Ishikawa (cell line): ENCODE measurements around the gene CACNA2D2.

ENCODE experiments used
- CEBPB ChIP-seq: IDR thresholded peaks from 2 replicates; pipeline ENCODE4 v1.6.1; 2012
- CREB1 ChIP-seq: IDR thresholded peaks from 2 replicates; pipeline ENCODE4 v1.6.1; 2012; ENCODE audit warnings: low read depth
- EGR1 ChIP-seq: IDR thresholded peaks from 2 replicates; pipeline ENCODE4 v1.6.1; 2012
- EP300 ChIP-seq: IDR thresholded peaks from 2 replicates; pipeline ENCODE4 v1.6.1; 2012; ENCODE audit warnings: borderline replicate concordance
- FOXM1 ChIP-seq: IDR thresholded peaks from 2 replicates; pipeline ENCODE4 v1.6.1; 2012; ENCODE audit warnings: low read depth, borderline replicate concordance
- NFIC ChIP-seq: IDR thresholded peaks from 2 replicates; pipeline ENCODE4 v1.6.1; 2012
- RAD21 ChIP-seq: IDR thresholded peaks from 2 replicates; pipeline ENCODE4 v1.6.1; 2012; ENCODE audit warnings: low read depth
- TAF1 ChIP-seq: IDR thresholded peaks from 2 replicates; pipeline ENCODE4 v1.6.1; 2012; ENCODE audit warnings: low read depth, mild to moderate bottlenecking
- TCF12 ChIP-seq: IDR thresholded peaks from 2 replicates; pipeline ENCODE4 v1.6.1; 2012; ENCODE audit warnings: low read depth
- TEAD4 ChIP-seq: IDR thresholded peaks from 2 replicates; pipeline ENCODE4 v1.6.1; 2012
- YY1 ChIP-seq: IDR thresholded peaks from 2 replicates; pipeline ENCODE4 v1.6.1; 2012; ENCODE audit warnings: low read depth
- ZBTB7A ChIP-seq: IDR thresholded peaks from 2 replicates; pipeline ENCODE4 v1.6.1; 2012; ENCODE audit warnings: low read depth
- TF ChIP-seq, protein P1 (sequence below): IDR thresholded peaks from 2 replicates; pipeline ENCODE4 v1.6.1; 2012
- TF ChIP-seq, protein P2 (sequence below): IDR thresholded peaks from 2 replicates; pipeline ENCODE4 v1.6.1; 2012; ENCODE audit warnings: low read depth, mild to moderate bottlenecking
- TF ChIP-seq, protein P3 (sequence below): IDR thresholded peaks from 2 replicates; pipeline ENCODE4 v1.6.1; 2012

CACNA2D2 gene

DNA sequence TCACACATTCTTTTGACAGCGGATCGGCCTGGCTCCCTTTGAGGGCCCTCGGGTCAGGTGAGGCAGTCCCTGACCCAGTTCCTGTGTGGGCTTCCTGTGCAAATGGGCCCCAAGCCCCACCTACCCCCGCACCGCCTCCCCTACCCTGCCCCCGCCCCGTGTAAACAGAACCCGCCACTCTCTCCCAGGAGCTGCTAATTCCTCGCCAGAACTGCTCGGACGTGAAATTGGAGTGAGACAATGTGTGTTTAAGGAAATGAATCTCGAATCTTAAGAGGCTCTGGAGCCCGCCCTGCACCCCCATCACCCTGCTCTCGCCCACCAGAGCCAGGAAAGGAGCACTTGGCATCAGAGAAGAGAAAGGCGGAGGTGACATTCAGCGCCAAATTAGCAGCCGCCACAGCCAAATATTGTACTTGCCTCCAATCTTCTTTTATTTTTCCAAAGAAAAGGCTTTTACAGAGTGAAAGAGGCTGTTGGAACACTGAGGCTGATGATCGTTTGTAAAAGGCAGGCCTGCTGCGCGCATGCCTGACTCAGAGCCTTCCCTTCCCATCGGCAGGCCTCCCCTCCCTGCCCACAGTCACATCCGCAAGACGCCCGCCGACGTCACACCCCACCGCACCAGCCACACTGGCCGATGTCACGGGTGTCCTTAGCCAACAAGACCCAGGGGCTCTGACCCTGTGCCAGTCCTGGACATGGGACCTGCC lies 53.1 kb downstream of the CACNA2D2 start:
- TF ChIP-seq FOXM1 (no peak), NFIC (no peak), EP300 (no peak), TAF1 (no peak), CREB1 (no peak), TEAD4 (no peak), YY1 (no peak), EGR1 (no peak), CEBPB (no peak), RAD21 (no peak), ZBTB7A (no peak), TCF12 (no peak)
- TF ChIP-seq, protein P1, sequence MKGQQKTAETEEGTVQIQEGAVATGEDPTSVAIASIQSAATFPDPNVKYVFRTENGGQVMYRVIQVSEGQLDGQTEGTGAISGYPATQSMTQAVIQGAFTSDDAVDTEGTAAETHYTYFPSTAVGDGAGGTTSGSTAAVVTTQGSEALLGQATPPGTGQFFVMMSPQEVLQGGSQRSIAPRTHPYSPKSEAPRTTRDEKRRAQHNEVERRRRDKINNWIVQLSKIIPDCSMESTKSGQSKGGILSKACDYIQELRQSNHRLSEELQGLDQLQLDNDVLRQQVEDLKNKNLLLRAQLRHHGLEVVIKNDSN: no peak
- TF ChIP-seq, protein P2, sequence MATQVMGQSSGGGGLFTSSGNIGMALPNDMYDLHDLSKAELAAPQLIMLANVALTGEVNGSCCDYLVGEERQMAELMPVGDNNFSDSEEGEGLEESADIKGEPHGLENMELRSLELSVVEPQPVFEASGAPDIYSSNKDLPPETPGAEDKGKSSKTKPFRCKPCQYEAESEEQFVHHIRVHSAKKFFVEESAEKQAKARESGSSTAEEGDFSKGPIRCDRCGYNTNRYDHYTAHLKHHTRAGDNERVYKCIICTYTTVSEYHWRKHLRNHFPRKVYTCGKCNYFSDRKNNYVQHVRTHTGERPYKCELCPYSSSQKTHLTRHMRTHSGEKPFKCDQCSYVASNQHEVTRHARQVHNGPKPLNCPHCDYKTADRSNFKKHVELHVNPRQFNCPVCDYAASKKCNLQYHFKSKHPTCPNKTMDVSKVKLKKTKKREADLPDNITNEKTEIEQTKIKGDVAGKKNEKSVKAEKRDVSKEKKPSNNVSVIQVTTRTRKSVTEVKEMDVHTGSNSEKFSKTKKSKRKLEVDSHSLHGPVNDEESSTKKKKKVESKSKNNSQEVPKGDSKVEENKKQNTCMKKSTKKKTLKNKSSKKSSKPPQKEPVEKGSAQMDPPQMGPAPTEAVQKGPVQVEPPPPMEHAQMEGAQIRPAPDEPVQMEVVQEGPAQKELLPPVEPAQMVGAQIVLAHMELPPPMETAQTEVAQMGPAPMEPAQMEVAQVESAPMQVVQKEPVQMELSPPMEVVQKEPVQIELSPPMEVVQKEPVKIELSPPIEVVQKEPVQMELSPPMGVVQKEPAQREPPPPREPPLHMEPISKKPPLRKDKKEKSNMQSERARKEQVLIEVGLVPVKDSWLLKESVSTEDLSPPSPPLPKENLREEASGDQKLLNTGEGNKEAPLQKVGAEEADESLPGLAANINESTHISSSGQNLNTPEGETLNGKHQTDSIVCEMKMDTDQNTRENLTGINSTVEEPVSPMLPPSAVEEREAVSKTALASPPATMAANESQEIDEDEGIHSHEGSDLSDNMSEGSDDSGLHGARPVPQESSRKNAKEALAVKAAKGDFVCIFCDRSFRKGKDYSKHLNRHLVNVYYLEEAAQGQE: no peak

DNA sequence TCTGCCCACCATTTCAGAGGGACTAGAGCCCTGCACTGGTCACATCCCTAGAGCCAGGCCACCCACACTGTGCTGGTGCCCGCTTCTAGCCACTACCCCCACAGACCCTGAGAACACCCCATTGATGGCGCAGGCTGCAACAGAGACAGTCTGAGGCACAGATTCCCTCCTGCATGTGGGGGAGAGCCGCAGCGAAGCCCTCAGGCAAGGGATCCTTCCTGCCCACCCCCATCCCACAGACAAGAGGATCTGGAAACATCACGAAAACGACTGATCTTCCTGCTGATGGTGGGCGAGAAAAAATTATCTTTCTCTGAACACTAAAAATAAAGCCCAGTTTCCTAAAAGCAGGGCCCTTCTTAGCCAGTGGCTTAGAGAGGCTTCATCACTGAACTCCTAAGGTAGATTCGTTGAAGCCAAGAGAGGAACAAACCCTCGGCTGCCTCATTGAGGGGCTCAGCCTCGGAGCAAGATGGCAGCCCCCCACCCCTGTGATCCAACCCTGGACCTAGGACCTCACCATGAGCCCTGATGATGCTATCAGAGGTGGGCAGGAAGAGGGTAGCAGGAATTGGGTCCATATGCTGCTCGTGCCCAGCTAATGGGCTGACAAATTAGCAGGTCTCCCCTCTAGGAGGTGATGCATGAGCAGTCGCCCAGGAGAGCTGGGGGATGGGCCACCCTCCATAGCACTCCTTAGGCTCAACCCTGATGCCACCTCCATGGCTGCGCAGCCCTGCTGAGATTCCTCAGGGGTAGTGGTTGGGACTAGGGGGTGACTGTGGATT lies 54.5 kb downstream of the CACNA2D2 start:
- TF ChIP-seq CEBPB (no peak), RAD21 (no peak), FOXM1 (no peak), CREB1 (no peak), EGR1 (no peak), NFIC (no peak), TCF12 (no peak), TAF1 (no peak), YY1 (no peak)
- TF ChIP-seq, protein P2: no peak
- TF ChIP-seq, protein P1: no peak

DNA sequence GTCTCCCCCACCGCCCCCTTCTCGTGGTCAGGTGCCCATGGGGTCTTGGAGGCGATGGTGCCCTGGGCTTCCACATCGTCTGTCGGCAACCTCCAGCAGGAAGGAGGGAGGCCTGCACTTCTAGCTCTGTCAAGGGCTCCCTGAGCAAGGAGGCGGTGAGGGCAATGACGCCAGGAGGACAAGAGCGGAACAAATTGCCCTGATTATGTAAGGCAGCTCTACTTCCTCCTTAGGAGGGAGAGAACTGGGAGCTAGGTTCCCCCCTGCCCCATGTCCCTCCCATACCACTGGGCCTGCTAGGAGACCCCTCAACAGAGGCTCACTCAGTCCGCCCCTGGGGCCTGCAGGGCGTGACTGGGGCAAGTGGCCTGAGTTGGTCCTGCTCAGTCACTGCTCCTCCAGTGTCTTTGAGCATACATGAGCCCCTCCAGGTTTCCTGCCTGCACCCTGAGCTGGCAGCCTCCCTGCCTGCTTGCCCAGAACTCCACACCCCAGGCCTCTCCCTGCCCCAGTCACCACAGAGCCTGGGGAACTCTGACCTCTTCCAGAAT lies 56.1 kb downstream of the CACNA2D2 start:
- TF ChIP-seq TEAD4: no peak
- no peak for TF ChIP-seq EP300
- TF ChIP-seq CREB1: no peak

DNA sequence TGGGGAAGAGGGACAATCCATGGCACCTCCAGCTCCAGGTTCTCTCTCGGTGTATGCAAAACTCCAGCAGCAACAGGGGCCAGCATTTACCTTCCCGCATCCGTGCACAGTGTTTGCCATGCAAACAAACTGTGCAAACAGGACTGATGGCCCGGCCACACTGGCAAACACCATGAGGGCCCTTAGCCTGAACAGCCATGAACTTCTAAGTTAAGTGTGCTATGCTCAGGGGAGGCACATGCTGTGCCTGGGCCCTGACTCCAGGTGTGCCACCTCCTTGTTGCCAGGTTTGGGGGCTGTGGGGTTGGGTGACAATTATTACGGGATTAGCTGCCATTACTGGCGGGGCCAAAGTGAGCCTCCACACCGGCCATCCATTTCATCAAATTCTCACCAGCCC lies 57.5 kb downstream of the CACNA2D2 start:
- no peak for TF ChIP-seq YY1
- TF ChIP-seq EGR1: no peak
- no peak for TF ChIP-seq FOXM1
- TF ChIP-seq, protein P3, sequence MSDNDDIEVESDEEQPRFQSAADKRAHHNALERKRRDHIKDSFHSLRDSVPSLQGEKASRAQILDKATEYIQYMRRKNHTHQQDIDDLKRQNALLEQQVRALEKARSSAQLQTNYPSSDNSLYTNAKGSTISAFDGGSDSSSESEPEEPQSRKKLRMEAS: no peak
- TF ChIP-seq, protein P1: no peak
- no peak for TF ChIP-seq NFIC
- no peak for TF ChIP-seq CEBPB
- no peak for TF ChIP-seq EP300
- TF ChIP-seq TEAD4: no peak
- no peak for TF ChIP-seq TCF12
- TF ChIP-seq CREB1: no peak
- TF ChIP-seq, protein P2: no peak
